ENCODE results near the gene PNMA8A. TPM values are rescaled to one million over a fixed set of nuclear protein-coding genes. Genes with fewer than 3 reads are reported as not detected.

Gene PNMA8A
- total RNA-seq, 2 experiments from 2014 or later: not detected

- ChIA-PET CTCF (ENCODE audit: unreplicated experiment) (no interaction called here), POLR2A (no interaction called here)
- Histone ChIP-seq H3K36me3 (ENCODE audit: insufficient read depth, low read length) (no peaks in the 10 kb centered on the region), H3K9me3 (ENCODE audit: low read length) (no peaks in the 10 kb centered on the region), H3K79me2 (ENCODE audit: insufficient read depth, low read depth, low read length) (no peaks in the 10 kb centered on the region), H2AFZ (ENCODE audit: low read length) (no peak overlapping the region), H3K4me1 (ENCODE audit: insufficient read depth, low read length, poor library complexity, severe bottlenecking) (peaks cover 41% of the 10 kb centered on the region), H3K4me3 (ENCODE audit: low read depth, low read length, poor library complexity, severe bottlenecking) (no peak overlapping the region), H3K9me2 (ENCODE audit: insufficient read depth, low read length) (no peaks in the 10 kb centered on the region), H4K20me1 (ENCODE audit: insufficient read depth, low read length) (no peaks in the 10 kb centered on the region), H3K27ac (ENCODE audit: low read depth, low read length, poor library complexity, severe bottlenecking) (no peak overlapping the region), H3K4me2 (ENCODE audit: low read length) (no peak overlapping the region)
- no peak for DNase-seq (ENCODE audit: low spot score)
- TF ChIP-seq EZH2phosphoT487 (IDR thresholded peaks at IDR 0.05; ENCODE audit: borderline replicate concordance, low read depth, low read length) (no peak), CTCF (conservative IDR thresholded peaks at IDR 0.05; ENCODE audit: low read length) (no peak)
- intact Hi-C loops (cut with micrococcal nuclease; ENCODE audit: unreplicated experiment): loop anchor here (5.0 kb wide), 1 partner anchor 57 kb away; no protein-coding TSS in a partner anchor
- BruUV-seq (replicated peaks): no TSS peak
Measured at GRCh38 chr19:46489445-46490272, 18.3 kb upstream of the PNMA8A start.

GRCh38 chr19:46488551-46488950 is 17.2 kb upstream of the PNMA8A start:
- no TSS peak for BruUV-seq (replicated peaks)
- Histone ChIP-seq H3K9me3 (ENCODE audit: low read length) (no peaks in the 10 kb centered on the region), H3K79me2 (ENCODE audit: insufficient read depth, low read depth, low read length) (no peaks in the 10 kb centered on the region), H2AFZ (ENCODE audit: low read length) (peak overlapping the region; percentile 52; the same call in 1 of the 2 replicates), H3K4me3 (ENCODE audit: low read depth, low read length, poor library complexity, severe bottlenecking) (no peak overlapping the region), H3K4me1 (ENCODE audit: insufficient read depth, low read length, poor library complexity, severe bottlenecking) (peaks cover 35% of the 10 kb centered on the region), H3K9me2 (ENCODE audit: insufficient read depth, low read length) (no peaks in the 10 kb centered on the region), H3K36me3 (ENCODE audit: insufficient read depth, low read length) (no peaks in the 10 kb centered on the region), H4K20me1 (ENCODE audit: insufficient read depth, low read length) (no peaks in the 10 kb centered on the region), H3K27ac (ENCODE audit: low read depth, low read length, poor library complexity, severe bottlenecking) (no peak overlapping the region), H3K4me2 (ENCODE audit: low read length) (peak overlapping the region; percentile 62; the same call in 1 of the 2 replicates)
- DNase-seq (ENCODE audit: low spot score): no peak
- intact Hi-C loops (cut with micrococcal nuclease; ENCODE audit: unreplicated experiment): loop anchor here (1.0 to 5.0 kb wide), 2 partner anchors 56 to 93 kb away; no protein-coding TSS in a partner anchor
- TF ChIP-seq EZH2phosphoT487 (IDR thresholded peaks at IDR 0.05; ENCODE audit: borderline replicate concordance, low read depth, low read length) (no peak), CTCF (conservative IDR thresholded peaks at IDR 0.05; ENCODE audit: low read length) (no peak)
- ChIA-PET POLR2A (no interaction called here), CTCF (ENCODE audit: unreplicated experiment) (no interaction called here)
